SHP77 (cell line): ENCODE results near the gene LTBP2.
"Not testable (repeated sequence)": the region's sequence is repeated elsewhere in the genome, so short reads cannot be mapped to it uniquely, and the experiment has no call there.

Experiments
- DNase-seq, 2 experiments: peaks; one replicate each; lab custom pipeline; 2025; lab: John Stamatoyannopoulos, UW

The LTBP2 gene

DNA sequence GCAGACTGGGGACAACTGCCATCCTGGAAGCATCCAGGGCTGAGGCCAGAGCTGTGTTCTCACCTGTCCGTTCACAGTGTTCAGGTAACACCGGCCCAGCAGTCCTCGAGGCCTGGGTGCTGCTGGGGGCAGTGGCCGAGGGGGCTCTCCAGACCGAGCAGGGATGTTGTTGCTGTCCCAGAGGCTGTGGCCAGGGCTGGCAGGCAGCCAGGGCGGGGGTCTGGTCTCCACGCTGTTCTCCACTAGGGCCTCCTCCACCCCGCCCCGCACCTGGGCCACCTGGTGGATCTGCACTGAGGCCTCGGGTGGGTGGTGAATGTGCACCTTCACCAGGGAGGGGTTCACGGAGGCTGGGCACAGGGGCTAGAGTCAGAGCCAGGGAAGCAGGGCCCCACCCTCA is 61.0 kb downstream of the LTBP2 start:
- DNase-seq = no peak

DNA sequence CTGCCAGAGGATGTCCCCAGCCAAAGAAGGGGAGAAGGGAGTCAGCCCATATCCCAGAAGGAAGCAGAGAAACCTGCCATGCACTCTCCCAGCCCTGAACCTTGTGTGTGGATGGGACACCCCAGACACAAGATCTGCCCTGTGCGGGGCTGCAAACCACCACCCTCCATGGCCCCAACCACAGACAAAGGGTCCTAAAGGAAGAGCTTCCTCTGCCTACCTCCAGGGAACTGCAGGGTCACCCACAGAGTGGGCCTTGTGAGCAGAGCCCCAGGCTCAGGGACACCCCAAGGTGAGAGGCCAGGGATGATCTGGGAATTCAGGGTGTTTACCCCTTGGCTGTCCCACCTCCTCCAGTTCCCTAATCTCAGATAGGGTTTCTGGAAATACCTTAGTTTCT is 62.0 kb downstream of the LTBP2 start:
- no peak for DNase-seq

DNA sequence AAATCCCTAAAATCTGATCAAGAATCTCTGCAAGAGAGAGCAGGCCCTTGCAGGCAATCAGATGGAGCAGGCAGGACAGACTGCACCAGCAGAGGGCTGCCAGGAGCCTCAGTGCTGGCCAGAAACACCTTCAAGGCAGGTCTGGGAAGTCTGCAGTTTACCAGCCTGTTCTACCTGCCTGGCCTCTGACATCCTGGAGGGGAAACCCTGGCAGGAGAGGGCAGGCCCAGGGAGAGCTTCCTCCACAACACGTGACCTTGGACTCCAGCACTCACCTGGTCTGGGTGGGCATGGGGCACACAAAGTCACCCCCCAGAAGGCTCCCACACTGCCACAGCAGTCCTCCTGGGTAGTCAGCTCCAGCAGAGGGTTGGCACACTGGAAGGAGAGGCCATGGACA is 62.4 kb downstream of the LTBP2 start:
- DNase-seq = no peak

DNA sequence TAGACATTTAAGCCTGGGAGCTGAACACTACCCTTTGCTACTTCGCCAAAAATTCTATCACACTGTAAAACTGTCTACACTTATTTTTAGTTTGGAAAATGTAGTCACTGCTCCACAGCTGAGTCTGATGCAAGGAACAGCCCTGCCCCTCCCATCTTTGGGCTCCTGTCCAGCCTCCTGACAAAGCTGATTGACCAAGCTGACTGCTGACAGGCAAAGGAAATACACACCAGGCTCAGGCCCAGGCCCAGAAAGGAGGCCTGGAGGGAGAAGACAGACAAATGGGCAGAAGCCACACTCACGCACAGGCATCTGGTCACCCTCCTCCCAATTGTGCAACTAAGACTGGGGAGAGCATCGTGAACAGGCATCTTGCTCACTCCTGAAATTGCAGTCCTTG is 63.2 kb downstream of the LTBP2 start:
- no peak for DNase-seq

DNA sequence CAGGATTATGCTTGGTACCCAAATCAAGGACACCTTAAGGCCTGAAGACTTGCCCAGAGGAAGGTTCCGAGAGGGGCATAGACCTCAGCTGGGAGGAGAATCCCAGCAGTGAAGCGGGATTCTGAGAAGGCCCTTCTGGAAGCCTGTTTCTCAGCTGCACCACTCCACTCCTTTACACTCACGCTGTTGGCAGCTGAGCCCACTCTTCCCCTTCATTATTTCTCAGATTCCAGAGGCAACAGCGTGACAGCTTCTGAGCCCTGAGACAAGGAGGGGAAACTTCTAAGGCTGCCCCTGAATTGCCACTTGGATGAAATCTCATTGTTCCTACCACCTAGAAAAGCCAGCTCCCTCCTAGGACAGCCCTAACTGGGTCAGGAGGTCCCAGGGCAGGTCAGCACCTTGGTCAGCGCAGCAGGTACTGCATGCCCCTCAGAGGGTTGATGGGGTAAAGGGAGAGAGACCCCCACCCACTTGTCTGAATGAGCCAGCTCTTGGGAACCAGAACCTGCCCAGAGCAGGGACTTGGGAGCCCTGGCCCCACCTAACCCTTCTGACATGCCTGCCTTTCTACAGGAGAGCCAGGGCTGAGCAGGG is 64.6 kb downstream of the LTBP2 start:
- no peak for DNase-seq

DNA sequence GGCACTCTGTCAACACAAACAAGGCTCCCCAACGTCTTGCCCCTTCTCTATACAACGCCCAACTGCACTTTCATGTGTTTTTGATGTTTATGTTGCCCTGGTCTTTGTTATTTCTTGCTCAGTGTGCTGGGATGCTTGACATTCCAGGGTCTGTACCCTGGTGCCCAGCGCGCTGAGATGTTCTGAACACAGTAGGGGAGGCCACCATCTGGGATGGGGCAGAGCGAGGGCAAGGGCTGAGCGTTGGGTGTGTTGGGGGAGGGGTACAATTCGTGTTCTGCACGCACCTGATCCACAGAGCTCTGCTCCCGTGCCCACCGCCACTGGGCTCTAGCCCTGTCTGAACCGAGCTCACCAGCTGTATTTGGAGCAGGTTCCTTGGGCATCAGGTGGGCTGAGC is 65.6 kb downstream of the LTBP2 start:
- DNase-seq = no peak

DNA sequence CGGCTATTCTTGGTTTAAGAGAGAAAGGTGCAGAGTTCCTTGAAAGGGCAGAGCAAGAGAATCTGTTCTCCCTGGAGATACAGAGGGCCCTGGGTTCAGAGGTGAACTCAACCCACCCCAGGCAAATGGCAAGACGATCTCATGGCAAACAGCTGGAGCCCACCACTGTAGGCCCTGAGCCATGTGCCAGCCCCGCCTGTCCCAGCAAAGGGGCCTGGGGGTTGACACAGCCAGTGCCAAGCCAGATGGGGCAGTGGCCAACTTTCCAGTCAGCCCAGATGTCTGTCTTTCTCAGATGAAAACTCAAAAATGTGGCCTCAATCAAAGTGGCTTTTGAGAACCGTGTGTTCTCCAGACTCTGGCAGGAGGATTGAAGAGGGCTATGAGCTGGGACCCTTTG is 66.7 kb downstream of the LTBP2 start:
- DNase-seq = no peak

DNA sequence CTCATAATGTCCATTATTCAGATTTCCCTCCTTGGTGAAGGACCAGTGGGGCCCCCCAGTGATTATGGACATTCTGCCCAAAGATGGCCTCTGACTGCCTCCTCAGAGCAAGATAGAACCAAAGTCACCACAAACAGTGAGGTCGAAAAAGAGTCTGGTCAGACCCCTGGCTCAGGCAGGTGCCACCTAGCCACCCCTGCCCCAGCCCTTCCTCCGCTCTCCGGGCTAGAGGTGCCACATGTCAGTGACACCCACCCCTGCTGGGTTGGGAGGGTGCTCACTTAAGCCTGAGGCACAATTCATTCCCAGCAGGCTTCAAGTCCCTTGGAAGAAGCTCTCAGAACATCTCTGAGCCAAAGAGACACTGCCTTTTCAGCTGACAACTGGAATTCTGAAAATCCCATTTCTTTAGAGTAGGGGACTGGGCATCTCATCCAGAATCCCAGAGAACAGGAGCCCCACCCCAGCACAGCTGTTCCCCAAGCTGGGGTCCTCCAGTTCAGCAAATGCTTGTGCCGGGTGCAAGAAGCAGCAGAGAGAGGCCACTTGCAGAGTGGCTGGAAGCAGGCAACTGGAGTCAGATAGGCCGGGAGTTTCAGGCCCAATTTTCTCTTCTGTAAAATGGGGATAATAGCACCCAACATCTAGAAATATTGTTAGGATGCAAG is 68.1 kb downstream of the LTBP2 start:
- DNase-seq = no peak

DNA sequence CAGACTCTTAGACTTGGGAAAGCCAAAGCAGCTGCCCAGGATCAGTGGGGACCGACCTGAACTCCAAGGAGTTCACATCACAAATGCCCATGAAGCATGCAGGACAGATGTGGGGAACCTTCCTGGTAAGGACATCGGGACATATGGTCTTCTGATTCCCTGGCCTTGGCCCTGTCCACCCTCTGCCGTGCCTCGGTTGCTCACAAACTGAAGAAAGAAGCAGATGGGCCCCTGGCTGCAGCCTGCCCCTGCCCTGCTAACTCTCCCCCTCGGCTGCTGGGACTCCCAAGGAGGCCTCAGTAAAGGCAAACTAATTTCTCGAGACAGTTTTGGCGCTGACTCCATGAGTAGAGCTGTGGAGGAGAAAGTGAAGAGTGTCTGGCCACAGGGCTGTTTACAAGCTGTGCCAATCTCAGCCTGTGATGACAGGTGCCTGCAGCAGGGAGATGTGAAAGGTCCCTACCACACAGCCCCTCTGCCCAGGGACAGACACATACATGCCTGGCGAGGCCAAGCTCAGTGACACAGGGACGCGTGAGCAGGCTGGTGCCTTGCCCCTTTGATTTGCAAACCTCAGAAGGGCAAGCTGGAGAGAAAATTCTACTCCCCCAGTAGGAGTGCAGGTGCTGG is 69.9 kb downstream of the LTBP2 start:
- no peak for DNase-seq

DNA sequence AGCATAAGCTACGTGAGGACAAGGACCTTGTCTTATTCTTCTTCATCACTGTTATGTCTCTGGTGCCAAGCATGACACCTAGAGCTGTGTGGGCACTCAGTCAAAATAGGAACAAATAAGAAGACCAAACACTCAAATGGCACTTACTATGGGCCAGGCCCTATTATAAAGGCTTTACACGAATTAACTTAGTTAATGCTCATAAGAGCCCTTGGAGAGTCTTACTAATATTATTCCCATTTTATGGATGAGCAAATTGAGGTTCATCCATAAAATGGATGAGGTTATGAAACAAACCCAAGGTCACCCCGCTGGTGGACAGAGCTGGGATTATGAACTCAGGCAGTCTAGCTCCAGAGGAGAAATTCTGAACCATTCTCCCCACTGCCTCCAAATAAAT is 70.8 kb downstream of the LTBP2 start:
- DNase-seq = no peak

DNA sequence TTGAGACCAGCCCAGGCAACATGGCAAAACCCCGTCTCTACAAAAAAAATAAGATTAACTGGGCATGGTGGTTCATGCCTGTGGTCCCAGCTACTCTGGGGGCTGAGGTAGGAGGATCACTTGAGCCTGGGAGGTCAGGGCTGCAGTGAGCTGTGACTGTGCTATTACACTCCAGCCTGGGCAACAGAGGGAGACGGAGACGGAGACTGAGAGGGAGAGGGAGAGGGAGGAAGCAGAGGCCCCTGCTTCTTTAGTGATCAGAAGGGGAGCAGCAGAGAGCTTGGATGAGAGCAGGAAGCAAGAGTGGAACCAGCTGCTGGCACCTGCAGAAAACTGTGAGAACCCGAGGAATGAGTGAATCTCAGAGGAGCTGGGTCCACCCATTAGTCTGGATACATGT is 72.5 kb downstream of the LTBP2 start:
- no peak for DNase-seq

DNA sequence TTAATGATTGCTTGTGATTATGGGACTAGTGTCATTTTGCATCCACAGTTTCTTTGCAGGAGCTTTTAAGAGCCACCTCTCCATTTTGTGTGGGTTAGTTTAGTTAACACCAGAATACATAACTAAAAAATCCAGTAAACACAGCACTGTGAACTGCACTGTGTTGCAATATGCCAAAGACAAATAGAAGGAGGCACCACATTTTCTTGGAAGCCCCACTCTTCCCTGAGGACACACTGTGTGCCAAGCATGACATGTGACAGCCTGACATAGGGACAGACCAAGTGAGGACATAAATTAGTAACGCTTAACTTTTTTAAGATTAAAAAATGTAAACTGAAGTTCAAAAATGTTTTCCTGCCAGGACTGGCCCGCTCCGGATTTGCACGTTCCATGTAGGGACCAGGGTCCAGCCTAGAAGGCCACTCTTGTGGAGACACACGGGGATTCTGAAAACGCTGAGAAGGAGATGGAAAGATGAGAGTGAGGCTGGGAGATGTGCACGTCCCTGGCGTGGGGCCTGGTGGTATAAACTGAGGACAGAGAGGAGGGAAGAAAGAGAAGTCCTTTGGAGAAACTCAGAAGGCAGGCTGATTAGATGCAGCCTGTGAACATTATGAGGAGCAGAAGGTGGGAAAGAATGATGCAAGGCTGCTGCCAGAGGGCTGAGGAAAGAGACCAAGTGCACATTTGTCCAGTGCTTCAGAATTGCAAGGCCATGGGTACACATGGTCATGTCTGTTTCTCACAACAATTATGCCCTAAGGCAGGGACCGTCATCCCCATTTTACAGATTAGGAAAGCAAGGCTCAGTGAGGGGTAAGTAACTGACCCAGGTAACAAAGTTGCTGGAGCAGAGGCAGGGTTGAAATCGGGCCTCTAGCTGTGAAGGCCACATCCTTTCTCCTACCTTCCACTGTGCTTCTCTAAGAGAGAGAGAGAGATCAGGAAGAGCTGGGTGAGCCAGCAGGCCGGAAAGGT is 73.3 kb downstream of the LTBP2 start:
- no peak for DNase-seq

DNA sequence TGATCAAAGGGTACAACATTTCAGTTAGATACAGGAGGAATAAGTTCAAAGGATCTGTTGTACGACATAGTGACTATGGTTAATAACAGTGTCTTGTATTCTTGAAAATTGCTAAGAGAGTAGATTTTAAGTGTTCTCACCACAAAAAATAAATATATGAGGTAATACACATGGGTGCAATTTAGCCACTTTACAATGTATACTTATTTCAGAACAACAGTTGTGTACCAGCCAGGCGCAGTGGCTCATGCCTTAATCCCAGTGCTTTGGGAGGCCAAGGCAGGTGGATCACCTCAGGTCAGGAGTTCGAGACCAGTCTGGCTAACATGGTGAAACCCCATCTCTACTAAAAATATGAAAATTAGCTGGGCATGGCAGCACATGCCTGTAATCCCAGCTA is 75.7 kb downstream of the LTBP2 start:
- DNase-seq = not testable (repeated sequence)

DNA sequence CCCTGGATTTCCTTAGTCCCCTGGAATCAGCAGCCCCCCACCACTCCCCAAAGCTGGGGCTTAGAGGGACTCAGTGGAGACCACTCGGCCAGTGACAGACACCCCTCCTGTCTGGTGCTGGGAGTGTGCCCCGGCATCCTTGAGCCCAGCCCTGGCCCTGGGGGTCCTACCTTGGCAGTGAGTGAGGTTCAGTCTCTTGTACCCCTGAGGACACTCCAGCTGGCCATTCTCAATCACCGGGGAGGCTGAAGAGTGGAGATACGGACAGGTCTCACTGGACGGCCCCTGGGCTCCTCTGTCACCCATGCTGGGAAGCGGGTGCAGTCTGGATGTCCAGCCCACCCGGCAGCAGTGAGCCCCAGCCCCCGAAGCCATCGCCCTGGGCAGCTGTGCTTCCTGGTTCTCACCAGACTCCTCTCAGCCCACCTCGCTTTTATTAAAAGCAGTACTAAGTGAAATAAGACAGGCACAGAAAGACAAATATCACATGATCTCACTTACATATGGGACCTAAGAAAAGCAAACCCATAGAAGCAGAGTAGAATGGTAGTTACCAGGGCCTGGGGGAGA is 76.2 kb downstream of the LTBP2 start:
- DNase-seq = no peak

DNA sequence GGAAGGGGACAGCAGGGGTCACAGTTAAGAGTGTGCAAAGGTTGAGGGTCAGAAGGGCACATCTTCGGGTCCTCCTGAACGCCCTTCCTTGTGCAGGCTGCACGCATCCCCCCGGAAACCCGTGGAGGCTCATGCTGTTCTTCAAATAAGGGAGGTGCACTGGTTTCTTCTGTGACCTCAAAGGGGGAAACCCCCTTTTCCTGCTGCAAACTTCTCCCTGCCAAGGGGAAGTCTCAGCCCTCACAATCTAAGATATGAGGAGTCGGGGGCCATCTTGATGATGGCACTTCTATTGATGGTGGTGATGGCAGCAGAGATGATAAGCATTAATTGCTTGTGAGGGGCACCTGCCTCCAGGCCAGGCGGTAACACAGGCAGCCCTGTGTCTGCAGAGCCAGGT is 78.5 kb downstream of the LTBP2 start:
- DNase-seq = no peak

DNA sequence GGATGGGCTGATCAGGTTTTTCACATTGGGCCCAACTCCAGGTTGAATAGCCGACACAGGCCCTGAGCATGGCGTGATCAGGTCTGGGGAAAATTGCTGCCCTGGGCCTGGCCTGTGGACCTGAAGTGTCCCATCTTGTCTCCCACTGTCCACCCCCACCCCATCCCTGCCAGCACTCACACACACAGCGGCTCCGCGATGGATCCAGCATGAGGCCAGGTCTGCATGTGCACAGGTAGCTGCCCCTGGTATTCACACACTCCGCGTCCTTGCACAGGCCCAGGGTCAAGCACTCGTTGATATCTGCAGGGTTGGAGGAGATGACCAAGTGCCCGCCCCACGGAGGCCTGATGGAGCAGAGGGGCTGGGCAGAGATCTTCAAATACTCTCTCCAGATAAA is 79.8 kb downstream of the LTBP2 start:
- no peak for DNase-seq

DNA sequence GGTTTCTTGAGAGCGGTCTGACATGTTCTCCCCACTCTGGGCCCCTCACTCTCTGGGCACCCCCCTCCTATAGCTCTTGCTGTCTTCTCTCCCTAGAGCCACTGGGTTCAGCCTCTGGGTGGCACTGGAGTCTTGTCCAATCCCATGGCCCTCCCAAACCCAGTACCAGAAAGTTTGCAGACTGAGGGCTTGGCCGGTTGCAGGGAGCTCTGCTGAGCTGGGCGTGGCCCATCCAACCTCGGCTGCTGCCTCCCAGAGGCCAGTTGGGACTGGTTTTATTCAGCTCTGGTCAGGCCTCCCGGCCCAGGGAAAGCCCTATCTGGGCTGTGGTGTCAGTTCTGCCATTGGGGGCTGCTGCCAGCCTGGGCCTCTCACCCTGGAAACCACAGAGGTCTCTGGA is 80.6 kb downstream of the LTBP2 start:
- DNase-seq = peak in 1 of 2 experiments; percentile 14

DNA sequence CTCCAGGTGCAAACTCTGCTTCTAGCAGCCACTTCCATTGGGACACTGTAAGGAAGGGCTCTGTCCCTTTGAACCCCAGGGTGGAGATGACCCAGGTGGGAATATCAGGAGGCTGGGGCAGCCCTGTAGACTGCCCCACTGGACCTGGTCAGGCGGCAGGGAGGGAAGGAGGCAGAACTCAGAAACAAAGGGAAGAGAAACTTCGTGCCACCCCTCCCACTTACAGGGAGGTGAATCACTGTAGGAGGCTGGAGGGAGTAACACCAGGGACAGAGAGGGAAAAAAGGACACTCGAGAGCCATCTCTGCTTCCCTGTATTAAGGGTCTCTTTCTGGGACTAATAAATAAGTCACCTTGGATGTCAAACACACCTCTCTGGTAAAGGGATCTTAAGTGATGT is 81.0 kb downstream of the LTBP2 start:
- no peak for DNase-seq

DNA sequence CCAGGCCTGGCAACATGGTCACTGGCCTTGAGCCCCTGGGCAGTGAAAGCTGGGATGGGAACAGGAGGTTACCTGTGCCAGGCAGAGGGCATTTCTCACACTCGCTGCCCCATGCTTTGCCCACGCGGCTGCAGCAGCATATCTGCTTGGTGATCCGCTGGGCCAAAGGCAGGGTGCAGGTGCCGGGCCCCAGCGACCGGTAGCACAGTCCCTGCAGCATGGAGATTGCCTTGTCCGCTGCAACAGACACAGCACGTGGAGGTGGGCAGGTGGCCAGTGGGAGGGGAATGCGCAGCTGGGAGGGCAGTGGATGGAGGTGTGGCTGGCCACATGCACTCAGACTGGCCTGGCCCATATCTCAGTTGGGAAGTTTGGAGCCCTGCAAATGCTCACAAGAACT is 83.2 kb downstream of the LTBP2 start:
- no peak for DNase-seq

DNA sequence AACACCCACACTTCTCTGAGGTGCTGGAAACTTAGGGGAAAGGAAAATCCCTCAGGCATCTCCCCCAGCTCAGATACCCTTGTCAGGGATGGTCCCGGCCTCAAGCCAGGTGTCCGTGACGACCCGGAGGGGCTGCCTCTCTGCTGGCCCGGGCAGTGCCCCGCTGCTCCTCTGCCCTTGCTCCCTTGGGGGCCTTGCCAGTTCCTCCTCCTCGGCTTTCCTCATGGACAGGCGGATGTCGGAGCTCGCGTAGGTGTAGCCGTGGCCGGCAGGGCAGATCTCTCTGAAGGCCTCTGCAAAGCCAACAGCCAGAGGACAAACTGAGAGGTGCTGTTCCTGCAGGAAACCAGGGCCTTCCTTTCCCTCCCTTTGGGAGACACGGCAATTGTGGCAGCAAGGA is 83.6 kb downstream of the LTBP2 start:
- DNase-seq = no peak

DNA sequence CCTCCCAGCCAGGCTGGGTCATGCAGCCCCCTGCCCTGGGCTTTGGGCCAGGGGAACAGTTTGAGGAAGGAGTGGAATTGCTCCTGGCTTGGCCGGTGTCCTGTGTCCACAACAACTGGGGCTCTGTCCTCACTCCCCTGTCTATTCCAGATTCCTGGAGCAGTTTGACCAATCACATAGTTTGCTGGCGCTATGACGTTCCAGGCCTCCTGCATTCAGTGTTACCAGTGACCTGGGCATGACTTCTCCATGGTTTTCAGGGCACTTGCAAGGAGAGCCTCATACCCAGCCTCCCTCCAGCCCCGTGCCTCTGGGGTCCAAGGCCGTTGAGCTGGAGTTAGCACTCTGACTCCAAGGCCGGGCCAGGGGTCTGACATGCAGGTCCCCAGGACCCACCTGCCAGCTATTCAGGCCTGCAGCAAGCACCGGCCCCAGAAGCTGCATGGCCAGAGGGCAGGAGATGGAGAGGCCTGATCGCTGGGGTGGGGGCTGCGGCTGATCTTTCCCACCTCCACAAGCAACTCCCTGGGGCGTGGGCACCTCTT is 84.2 kb downstream of the LTBP2 start:
- DNase-seq = no peak
